EH (cell line): ENCODE results near the gene ATN1.

ENCODE experiments used
- DNase-seq: peaks from one replicate; pipeline ENCODE4 v3.0.0-alpha.2; 2015; ENCODE audit warnings: low read depth

ATN1 gene

DNA sequence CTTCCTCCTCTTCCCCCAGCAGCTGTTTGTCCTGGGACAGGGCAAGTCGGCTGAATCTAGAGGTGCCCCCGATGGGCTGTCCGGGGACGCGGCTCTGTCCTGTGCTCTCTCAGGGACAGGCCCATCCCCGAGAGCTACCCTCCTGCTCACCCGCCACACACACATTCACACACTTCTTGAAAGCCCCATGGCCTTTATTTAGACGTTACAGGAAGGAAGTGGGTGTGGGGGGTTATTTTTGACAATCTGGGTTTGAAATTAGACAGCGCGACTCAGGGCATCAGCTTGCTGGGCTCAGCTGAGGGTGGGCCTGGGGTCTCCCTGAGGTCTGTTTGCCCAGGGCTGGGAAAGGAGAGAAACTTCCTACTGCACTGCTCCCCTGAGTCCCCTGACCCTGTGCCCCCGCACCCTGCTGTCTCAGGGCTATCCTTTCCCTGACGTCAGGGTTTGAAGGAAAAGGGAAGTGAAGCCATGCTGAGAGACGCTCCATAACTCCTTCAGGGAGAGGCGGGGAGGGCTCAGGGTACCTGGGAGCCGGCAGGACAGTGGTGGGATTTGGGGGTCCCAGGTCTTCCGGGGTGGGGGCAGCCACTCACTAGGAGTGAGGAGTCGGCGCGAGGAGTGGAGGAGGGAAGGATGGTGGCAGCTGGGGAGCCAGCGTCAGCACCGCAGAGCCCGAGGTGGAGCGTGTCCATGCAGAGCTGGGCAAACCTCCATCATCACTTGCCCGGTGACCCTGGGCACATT is 31.5 kb downstream of the ATN1 start:
- DNase-seq = no peak

DNA sequence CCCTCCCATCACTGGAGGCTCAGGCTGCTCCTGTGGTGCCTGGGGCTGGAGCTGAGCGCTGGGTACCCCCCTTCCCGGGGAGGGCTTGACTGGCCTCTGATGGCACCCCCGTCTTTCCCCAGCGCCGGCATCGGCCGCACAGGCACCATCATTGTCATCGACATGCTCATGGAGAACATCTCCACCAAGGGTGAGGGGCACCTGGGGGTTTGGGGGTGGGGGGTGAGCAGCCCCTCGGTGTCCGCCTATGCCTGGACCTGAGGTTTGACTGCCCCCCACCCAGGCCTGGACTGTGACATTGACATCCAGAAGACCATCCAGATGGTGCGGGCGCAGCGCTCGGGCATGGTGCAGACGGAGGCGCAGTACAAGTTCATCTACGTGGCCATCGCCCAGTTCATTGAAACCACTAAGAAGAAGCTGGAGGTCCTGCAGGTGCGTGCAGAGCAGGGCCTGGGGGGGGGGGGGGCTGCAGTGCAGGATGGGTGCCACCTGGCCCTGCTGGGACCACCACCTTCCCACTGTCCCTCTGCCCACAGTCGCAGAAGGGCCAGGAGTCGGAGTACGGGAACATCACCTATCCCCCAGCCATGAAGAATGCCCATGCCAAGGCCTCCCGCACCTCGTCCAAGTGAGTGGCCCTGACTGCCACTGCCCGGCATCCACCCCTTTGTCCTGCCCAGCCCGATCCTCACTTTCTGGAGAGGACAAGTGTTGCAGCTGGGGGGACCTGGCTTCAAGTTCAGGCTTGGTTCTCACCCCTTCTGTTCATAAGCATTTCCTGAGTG is 32.2 kb downstream of the ATN1 start:
- DNase-seq = no peak

DNA sequence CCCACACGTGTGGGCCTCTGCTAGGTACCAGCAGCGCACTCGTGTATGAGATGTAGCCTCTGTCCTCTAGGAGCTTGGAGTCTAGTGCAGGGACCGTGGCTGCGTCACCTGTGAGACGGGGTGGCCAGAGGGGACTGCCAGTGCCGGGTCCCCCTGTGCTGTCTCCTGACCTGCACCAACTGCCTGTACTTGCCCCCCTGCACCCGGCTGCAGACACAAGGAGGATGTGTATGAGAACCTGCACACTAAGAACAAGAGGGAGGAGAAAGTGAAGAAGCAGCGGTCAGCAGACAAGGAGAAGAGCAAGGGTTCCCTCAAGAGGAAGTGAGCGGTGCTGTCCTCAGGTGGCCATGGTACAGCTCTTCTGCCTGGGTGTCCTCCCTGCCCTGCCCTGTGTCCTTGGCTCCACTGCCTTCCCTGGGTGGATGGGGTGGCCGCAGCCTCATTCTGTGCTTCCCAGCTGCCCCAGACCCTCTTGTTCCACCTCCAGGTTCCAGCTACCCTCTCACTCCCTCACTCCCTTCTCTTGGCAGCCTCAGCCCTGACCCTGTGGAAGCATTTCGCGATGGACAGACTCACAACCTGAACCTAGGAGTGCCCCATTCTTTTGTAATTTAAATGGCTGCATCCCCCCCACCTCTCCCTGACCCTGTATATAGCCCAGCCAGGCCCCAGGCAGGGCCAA is 33.0 kb downstream of the ATN1 start:
- peak; percentile 66 for DNase-seq

DNA sequence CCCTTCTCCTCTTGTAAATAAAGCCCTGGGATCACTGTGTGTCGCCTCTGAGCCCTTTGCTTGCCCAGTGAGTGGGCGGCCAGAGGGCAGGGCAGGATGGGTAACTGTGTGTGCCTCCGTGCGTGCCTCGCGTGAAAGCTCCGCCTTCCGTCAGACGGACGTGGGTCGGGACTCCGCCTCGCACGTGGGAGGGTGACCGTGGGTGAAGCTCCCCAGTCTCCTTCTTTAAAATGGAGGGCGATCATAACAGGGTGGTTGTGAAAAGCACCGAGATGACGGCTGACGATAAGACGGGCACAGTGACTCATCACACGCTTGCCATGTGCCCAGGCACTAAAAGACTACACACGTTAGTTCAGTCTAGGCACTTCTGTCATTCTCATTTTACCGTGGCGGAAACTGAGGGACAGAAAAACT is 33.5 kb downstream of the ATN1 start:
- DNase-seq = peak; percentile 69

DNA sequence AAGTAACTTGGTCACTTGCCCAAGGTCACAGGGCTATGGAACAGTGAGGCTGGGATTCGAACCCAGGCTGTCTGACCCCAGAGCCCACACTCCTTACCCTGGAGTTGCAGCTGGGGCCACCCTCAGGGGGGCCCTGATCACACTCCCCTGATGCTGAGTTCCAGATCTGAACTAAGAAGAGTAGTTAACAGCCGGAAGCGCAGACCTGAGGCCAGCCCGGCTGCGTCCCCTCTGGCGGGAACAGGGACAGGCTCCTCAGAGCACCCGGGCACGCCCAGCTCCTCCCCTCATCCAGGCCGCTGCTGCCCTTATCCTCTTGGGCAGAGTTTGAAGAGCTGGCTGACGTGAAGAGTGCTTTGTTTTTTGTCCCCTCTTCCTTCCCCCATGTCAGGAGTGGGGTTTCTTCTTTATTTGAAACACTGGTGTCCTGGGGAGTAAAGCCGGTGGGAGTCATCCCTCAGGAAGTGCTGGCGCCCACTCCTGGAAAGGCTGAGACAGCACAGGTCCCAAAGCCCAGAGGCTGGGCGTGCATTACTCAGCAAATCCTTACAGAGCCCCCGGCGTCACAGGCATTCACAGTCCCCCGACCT is 34.0 kb downstream of the ATN1 start:
- peak; percentile 77 for DNase-seq

DNA sequence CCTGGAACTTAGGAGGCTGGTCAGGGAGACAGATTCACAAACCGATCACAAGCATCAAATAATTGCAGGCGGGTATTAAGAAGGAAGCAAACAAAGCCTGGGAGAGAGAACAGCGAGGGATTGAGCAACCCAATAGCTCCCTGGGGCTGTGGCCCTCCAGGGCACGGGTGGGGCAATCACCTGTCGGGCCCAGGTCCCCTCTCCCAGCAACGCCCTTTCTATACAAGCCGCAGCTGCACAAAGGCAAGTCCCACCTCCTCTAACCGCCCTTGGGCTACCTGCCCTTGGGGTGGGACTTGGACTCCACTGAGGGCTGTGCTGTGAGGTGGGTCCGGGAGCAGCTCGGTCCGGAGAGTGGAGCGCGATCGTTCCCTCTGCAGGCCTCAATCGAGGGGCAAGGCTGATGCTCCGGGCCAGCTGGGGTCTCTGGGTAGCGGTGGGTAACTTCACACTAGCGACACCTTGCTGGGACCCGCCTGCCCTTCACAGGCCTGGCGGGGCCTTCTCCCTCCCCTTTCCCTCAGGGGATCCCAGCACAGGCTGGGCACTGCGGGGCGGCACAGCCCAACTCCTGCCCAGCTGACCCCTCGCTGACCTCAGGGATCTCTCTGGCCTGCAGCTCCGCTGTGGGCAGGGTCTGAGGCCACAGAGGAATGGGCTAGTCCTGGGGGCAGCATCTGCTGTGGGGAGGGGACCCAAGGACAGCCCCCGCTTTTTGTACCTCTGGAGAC is 34.7 kb downstream of the ATN1 start:
- DNase-seq = no peak

DNA sequence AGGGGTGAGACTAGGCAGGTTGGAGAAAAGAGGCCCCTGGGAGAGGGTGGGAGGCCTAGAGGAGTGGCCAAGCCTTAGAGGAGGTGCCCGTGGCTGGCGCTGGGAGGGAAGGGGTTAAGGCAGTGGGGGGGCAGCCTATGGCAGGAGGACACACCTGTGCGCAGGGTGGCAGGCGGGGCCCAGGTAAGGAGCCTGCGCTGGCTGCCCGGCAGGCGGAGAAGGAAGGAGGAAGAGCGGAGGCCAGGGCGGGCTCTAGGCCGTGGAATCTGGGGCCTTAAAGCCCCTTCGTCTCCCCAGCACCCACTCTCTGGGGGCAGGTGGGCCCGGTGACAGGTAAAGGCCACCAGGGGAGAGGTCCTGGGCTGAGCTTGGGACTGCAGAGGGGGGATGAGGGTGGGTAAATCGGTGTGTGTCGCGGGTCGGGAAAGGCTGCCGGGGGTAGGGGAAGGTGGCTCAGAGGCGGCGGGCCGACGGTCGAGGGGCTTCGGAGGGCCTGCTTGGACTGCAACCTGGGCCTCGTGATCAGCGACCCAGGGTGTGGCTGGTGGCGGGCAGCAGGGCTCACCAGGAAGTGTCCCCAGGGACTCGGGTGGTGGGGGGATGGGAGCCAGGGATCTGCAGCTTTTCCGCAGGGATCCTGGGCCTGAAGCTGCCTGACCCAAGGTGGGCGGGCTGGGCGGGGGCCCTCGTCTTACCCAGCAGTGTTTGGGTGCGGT is 35.4 kb downstream of the ATN1 start:
- no peak for DNase-seq

DNA sequence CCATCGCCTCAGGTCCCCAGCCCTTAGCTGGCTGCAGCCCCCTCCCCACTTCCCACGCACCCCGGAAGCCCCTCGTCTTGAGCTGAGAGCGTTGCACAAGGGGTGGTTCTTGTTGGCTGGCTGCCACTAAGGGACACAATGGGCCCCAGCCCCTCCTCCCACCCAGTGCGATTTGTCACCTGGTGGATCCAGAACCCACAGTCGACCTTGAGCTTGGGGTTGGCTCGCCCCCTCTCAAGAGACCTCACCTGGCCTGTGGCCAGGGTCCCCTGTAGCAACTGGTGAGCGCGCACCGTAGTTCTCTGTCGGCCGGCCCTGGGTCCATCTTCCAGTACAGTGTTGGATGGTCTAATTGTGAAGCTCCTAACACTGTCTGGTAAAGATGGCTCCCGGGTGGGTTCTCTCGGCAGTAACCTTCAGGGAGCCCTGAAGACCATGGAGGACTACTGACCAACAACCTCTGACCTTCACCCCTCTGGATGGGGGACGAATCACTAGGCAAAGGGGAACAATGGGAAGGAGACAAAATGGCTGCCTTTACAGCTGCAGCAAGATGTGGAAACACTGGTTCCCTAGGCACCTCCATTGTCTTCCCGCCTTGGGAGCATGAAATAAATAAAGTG is 36.1 kb downstream of the ATN1 start:
- no peak for DNase-seq

DNA sequence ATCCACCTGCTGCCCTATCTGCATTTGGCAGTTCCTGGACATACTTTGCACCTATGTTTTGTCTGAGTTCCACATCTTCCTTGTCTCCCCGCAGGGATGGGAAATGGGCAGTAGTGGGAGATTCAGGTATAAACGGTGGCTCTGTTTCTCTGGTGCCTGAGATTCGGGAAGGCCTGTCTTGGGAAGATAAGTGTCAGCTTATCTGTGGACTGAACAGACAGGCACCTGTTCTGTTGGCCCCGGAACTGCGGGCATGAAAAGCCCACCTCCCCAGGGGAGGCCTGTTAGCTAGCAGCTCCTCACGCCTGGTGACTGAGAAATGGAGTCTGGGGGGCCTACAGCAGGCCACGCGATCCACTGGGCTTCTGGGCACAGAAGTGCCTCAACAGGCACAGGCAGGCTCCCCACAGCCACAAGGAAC is 36.9 kb downstream of the ATN1 start:
- no peak for DNase-seq

DNA sequence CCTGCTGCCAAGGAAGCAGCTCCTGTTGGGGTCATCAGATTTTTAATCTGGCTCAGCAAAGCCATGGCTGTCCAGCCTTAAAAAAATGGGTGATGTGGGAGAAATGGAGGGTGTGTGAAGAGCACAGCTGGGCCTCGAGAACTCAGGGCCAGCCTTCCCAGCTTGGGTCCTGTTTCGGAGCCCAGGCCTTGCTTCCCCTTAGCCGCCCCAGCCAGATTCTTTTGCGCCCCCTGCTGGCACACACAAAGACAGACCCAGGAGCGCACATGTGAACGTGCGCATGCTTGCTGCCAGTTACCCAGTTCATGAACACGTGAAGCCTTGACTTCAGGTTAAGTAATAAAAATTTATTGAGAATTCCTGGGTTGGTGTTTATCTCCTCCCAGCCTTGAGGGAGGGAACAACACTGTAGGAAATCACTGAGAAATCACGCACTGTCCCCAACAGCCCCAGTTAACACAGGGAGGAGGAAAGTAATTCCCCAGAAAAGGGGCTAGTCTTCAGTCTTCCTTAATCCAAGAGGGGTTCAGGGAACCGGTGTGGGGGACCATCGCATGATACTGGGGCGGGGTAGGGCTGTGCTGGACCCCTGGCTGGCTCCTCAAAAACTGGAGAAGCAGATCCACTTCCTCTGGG is 37.4 kb downstream of the ATN1 start:
- peak; percentile 83 for DNase-seq

DNA sequence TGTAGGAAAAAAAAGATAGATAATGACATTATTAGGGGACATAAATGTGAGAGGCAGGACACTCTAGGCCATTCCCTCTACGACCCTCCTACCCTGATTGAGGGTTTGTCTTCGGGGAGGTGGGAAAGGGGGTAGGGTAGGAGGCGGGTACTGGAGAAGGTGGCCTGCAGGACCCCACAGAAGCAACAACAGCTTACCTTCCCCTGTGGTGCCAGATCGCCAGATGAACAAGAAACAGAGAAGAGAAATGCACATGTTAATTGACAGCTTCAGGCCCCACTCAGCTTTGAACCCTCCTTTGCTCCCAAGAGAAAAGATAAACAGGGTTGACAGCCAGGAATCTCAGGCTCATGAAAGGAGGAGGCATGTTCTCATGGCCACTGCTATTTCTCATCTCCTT is 38.0 kb downstream of the ATN1 start:
- no peak for DNase-seq

DNA sequence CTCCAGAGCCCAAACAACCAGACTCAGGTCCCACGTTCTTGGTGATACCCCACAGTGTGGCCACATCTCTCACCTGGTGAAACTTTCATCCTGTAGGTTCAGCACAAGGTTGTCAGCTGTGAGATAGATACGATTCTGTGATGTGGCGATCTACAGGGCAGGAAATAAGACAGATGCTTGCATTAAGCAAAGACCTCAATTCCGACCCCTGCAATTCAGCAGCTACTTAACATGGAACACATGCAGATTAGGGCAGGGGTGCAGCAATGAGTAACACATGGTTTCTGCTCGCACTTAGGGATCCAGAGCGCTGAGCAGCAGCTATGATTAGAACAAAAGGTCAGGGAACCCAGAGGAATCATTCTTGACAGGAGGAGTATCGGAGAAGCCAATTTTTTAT is 38.6 kb downstream of the ATN1 start:
- no peak for DNase-seq

DNA sequence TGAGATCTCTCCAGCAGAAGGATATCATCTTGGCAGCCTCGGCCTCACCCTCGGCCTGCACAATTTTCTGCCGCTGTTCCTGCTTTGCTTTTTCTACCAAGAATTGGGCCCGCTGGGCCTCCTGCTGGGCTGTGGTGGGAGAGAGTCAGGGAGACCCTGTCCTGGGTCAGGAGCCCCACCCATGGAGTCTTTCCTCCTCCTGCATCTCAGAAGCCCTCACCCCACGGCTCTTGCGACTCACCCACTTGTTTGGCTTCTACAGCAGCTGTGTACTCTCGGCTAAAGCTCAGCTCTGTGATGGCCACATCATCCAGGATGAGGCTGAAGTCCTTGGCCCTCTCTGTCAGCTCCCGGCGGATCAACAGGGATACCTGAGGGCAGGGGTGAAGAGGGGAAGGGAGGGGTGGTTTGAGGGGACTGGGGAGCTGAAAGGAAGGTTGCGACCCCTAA is 39.9 kb downstream of the ATN1 start:
- DNase-seq = no peak

DNA sequence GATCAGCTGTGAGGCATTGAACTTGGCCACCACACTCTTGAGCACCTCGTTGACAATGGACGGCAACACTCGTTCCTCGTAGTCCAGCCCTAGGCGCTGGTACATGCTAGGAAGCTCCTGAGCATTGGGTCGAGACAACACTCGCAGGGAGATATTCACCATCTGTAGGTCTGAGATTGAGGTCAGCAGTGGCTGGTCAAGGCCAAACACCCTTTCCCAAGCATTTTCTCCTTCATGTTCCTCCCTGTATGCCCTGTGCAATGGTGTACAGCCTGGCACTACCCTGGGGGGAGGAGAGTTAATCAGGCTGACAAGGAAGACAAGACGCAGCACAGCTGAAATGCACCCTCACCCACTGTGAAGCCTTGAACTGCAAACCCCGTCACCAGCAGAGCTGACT is 40.7 kb downstream of the ATN1 start:
- no peak for DNase-seq

DNA sequence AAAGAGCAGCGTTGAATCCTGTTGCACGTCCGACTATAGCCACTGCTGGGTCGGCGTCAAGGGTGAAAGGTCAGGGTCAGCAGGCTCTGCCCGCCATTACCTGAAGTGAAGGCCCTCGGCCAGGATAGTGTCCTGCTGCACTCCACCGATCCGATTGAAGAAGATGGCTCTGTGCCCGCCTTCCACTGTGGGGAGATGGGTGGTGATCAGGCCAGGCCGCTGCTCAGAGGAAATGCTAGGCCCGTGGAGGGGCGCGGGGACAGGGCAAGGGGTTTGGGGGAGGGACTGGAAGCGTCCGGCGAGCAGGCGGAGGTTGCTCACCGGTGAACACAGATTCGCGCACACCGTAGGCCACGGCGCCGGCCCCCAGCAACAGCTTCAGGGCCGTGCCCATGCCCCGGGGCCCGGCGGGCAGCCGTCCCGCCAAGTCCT is 42.4 kb downstream of the ATN1 start:
- DNase-seq = no peak

DNA sequence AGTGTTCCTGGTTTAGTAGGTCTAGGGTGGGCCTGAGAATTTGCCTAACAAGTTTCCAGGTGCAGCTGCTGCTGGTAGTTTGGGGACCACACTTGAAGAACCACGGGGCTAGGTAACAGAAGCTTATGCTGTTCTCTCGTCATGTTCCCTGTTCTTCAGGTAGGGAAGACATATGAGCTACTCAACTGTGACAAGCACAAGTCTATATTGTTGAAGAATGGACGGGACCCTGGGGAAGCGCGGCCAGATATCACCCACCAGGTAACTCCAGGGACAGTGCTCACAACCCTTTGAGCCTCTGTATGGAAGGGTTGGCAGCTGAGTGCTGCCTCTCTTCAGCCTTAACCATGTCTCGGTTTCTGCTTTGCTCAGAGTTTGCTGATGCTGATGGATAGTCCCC is 46.4 kb downstream of the ATN1 start:
- no peak for DNase-seq

DNA sequence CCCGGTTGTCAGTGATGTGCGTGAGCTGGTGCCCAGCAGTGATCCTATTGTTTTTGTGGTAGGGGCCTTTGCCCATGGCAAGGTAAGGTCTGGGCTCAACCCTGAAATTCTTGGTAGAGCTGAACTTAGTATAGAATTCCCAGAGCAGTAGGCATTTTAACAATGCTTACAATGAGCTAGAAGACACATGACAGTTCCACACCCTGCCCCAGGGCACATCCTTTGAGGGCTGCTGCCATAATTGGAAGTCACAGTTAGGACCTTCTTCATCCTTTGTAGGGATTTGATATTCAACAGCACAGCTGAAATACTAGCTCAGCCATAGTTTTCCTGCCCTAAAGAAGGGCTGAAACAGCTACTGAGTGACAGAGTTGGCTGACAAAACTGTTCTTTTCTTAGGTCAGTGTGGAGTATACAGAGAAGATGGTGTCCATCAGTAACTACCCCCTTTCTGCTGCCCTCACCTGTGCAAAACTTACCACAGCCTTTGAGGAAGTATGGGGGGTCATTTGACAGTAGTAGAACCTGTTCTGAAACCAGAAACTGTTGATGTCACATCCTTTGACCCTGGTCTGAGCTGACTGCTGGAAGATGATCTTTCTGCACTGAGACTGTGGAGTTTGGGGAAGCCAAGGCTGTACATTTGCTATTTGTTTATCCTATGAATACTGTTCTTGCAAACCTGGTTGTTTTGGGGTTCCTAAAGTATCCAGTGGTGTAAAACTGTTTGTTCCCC is 47.7 kb downstream of the ATN1 start:
- DNase-seq = no peak

DNA sequence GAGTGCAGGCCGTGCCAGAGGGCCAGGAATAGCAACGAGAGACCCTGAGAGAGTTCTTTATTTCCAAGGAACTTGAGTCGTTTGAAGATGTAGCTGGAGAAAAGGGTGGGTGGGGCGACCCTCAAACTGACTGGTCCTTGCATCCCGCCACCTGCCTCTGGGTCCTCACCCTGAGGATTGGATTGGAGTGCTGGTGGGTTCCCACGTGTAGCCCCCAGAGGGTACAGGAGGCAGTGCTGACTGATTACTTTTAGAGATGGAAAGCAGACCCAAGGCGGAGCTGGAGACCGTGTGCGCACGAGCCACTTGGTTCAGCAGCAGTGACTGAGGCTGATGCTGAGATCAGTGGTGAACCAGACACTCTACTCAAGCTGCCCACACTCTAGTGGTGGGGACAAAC is 49.9 kb downstream of the ATN1 start:
- DNase-seq = no peak

DNA sequence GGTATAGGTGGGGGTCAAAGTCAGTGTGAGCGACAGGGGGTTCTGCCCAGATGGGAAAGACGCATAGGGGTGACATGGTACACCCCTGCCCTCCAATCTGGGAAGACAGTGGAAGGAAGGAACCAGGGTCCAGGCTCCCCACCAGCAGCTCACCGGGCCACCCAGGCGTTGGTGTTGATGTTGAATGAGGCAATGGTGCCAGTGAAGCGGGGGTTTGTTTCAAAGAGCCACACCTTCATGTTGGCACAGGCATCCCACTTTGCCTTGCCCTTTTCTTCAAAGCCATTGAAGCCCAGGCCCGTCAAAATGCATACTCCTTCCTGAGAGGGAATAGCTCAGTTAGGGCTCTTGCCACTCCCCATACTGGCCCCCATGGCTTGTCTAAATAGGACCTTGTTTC is 50.4 kb downstream of the ATN1 start:
- DNase-seq = no peak

DNA sequence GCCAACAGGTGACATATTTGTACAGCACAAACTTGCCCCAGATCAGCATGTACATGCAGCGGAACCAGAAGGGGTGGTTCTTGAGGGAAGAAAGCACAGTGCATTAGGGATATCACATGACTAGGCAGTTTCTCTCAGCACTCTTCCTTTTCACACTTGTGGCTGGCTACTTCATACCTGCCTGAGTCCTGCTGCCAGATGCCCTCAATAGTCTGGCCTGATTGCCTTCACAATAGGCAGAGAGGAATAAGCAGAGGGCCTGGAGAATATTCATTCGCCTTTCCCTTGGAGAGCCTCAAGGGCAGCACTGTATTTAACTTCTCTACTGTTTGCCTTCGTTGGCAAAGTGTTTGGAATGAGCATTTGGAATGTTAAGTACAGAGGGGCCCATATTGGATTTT is 50.9 kb downstream of the ATN1 start:
- DNase-seq = no peak
